Erythroblast (primary cell): Measurements from ENCODE around the gene UNC13C.
"Not testable (repeated sequence)": the region's sequence is repeated elsewhere in the genome, so short reads cannot be mapped to it uniquely, and the experiment has no call there.

Source experiments
- DNase-seq, 2 experiments: peaks; one replicate each; lab custom pipeline; 2025; lab: John Stamatoyannopoulos, UW
- GATA1 ChIP-seq: IDR thresholded peaks from 2 replicates; pipeline ENCODE4 v1.6.1; 2011; ENCODE audit warnings: low read depth, mild to moderate bottlenecking, control low read depth, low read length, moderate library complexity
- POLR2A ChIP-seq: IDR thresholded peaks from 2 replicates; pipeline ENCODE4 v1.6.1; 2011; ENCODE audit warnings: mild to moderate bottlenecking, low read length

The UNC13C gene

GRCh38 chr15:54388746-54389145, 410.5 kb downstream of the UNC13C start:
- no peak for TF ChIP-seq POLR2A
- no peak for TF ChIP-seq GATA1
- DNase-seq = no peak

GRCh38 chr15:54410481-54410880, 432.2 kb downstream of the UNC13C start:
- TF ChIP-seq POLR2A = no peak
- DNase-seq = no peak

GRCh38 chr15:54424171-54424570, 445.9 kb downstream of the UNC13C start:
- DNase-seq = no peak
- TF ChIP-seq POLR2A (no peak), GATA1 (no peak)

GRCh38 chr15:54428596-54428995, 450.4 kb downstream of the UNC13C start:
- DNase-seq = no peak
- TF ChIP-seq GATA1 (no peak), POLR2A (no peak)

- DNase-seq = not testable (repeated sequence)
These were observed 472.0 kb downstream of the UNC13C start for GRCh38 chr15:54450288-54450687.

GRCh38 chr15:54456413-54456812, 478.2 kb downstream of the UNC13C start:
- no peak for TF ChIP-seq POLR2A
- TF ChIP-seq GATA1 = no peak
- no peak for DNase-seq

- no peak for TF ChIP-seq GATA1
- TF ChIP-seq POLR2A = no peak
- DNase-seq = no peak
These were observed 484.3 kb downstream of the UNC13C start for GRCh38 chr15:54462511-54462913.

GRCh38 chr15:54481819-54482218, 503.6 kb downstream of the UNC13C start:
- DNase-seq = no peak
- TF ChIP-seq GATA1 (no peak), POLR2A (no peak)

GRCh38 chr15:54482251-54482650, 504.0 kb downstream of the UNC13C start:
- DNase-seq = no peak
- no peak for TF ChIP-seq POLR2A

- TF ChIP-seq POLR2A (no peak), GATA1 (no peak)
- no peak for DNase-seq
These were observed 522.1 kb downstream of the UNC13C start for GRCh38 chr15:54500330-54500729.

- DNase-seq = no peak
- no peak for TF ChIP-seq GATA1
- TF ChIP-seq POLR2A = no peak
These were observed 524.3 kb downstream of the UNC13C start for GRCh38 chr15:54502416-54503075.

- TF ChIP-seq POLR2A (no peak), GATA1 (no peak)
- DNase-seq = no peak
These were observed 526.5 kb downstream of the UNC13C start for GRCh38 chr15:54504695-54505094.

- no peak for TF ChIP-seq POLR2A
- TF ChIP-seq GATA1 = no peak
- no peak for DNase-seq
These were observed 528.8 kb downstream of the UNC13C start for GRCh38 chr15:54506977-54507524.

GRCh38 chr15:54514601-54515000, 536.4 kb downstream of the UNC13C start:
- TF ChIP-seq POLR2A = no peak
- TF ChIP-seq GATA1 = no peak

More at GRCh38 chr15:54514601-54515000, 536.4 kb downstream of the UNC13C start:
- no peak for DNase-seq
